Measurements from ENCODE around the gene TLK2.
A peak's percentile ranks its signal among the peaks of the same experiment; 100 is the strongest.

The TLK2 gene

DNA sequence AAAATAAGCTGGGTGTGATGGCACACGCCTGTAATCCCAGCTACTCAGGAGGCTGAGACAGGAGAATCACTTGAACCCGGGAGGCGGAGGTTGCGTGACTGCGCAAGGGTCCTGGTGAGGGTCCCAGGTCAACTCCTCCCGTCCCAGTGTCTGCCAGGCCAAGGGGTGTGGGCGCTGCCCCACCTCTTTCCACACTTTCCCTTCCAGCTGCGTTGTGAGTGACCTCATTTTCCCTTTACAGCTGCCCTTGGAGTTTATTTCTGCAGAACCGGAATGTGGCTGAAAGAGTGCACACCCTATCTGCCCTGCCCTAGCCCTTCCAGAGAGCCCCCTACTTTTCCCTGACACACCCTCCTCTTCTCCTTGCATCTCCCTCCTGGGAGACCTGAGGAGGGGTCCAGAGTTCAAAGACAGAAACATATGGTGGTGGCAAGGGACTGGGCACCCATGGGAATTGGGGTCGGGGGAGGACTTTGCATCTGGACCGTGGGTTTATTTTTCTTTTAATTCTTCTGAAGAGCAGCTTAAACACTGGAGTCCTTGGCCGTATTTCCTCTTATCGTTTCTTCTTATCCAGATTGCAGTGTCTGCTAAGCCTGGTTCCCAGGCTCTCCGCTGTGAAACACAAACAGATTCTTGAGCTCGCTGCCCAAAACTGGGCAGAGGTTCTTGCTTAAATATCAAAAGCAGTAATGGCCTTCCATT, 169.8 kb downstream of the TLK2 start:
- no peak for ATAC-seq (replicated peaks)
- Mint-ChIP-seq H3K4me1 (peaks cover 12 to 20% of the 10 kb centered on the region in 2 donors), H3K4me3 (no peak overlapping the region), H3K27me3 (no peaks in the 10 kb centered on the region), H3K9me3 (no peaks in the 10 kb centered on the region), H3K36me3 (no peaks in the 10 kb centered on the region), H3K27ac (no peak overlapping the region)
- DNase-seq: no peak

DNA sequence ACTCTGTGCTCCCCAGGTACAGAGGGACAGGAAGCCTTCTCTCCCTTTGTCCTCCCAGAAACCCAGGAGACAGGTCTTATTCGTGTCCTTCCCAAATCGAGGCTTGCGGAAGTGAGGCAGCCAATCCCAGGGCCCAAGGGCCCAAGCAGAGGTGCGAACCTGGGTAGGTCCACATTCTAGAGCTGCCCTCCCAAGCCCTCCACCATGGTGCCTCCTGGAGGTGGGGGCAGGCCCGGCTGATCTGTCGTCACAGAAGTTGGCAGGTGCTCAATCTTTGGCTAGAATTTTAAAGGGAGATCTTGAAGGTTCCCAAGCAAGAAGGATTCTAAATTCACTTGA, 170.3 kb downstream of the TLK2 start:
- no peak overlapping the region for H3K27ac Mint-ChIP-seq
- ATAC-seq (replicated peaks) (no peak), DNase-seq (no peak)
- no peak overlapping the region for H3K4me3 Mint-ChIP-seq
- H3K27me3 Mint-ChIP-seq: no peaks in the 10 kb centered on the region
- no peaks in the 10 kb centered on the region for H3K9me3 Mint-ChIP-seq
- H3K4me1 Mint-ChIP-seq: peaks cover 18 to 25% of the 10 kb centered on the region in 2 donors
- H3K36me3 Mint-ChIP-seq: no peaks in the 10 kb centered on the region

DNA sequence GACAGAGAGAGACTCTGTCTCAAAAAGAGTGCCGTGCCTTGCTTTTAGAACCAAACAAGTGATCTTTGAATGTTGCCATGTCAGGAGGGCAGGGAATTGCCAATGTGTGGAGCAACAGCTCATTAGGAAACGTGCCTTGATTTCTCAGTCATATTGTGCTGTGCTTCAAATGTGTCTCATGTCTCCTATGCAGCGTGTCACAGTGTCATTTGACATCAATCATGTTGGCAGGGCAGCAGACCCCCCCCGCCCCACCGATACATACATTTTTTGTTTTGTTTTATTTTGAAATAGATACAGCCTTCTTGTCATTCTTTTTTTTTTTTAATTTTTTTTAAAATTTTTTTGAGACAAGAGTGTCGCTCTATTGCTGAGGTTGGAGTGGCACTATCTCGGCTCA, 170.9 kb downstream of the TLK2 start:
- H3K36me3 Mint-ChIP-seq: peaks cover 0 to 3% of the 10 kb centered on the region in 2 donors
- peaks cover 0 to 4% of the 10 kb centered on the region in 2 donors for H3K27me3 Mint-ChIP-seq
- DNase-seq (no peak), ATAC-seq (replicated peaks) (no peak)
- H3K9me3 Mint-ChIP-seq: no peaks in the 10 kb centered on the region
- no peak overlapping the region for H3K4me3 Mint-ChIP-seq
- H3K4me1 Mint-ChIP-seq: peaks cover 21 to 30% of the 10 kb centered on the region in 2 donors
- no peak overlapping the region for H3K27ac Mint-ChIP-seq

DNA sequence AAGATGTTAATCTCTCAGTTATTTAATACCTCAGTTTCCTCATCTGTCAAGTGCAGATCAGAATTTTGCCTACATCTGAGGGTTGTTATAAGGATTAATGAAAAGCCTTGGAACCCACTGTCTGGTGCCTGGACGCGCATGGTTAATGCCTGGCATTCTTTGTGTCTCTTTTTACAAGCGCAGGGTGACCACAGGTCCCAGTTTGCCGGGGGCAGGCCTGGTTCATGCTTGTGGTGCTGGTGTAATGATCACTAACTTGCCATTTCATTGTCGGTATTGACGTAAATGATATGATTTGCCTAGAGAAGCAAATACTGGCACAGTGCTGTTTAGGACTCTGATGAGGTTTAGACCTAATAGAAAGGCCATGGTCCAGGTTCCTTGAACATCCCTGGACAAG, 172.0 kb downstream of the TLK2 start:
- ATAC-seq (replicated peaks): no peak
- H3K9me3 Mint-ChIP-seq: no peaks in the 10 kb centered on the region
- DNase-seq: no peak
- no peak overlapping the region for H3K4me3 Mint-ChIP-seq
- H3K4me1 Mint-ChIP-seq: peaks cover 21 to 32% of the 10 kb centered on the region in 2 donors
- H3K27ac Mint-ChIP-seq: no peak overlapping the region
- H3K36me3 Mint-ChIP-seq: peaks cover 0 to 5% of the 10 kb centered on the region in 2 donors
- peaks cover 0 to 5% of the 10 kb centered on the region in 2 donors for H3K27me3 Mint-ChIP-seq

DNA sequence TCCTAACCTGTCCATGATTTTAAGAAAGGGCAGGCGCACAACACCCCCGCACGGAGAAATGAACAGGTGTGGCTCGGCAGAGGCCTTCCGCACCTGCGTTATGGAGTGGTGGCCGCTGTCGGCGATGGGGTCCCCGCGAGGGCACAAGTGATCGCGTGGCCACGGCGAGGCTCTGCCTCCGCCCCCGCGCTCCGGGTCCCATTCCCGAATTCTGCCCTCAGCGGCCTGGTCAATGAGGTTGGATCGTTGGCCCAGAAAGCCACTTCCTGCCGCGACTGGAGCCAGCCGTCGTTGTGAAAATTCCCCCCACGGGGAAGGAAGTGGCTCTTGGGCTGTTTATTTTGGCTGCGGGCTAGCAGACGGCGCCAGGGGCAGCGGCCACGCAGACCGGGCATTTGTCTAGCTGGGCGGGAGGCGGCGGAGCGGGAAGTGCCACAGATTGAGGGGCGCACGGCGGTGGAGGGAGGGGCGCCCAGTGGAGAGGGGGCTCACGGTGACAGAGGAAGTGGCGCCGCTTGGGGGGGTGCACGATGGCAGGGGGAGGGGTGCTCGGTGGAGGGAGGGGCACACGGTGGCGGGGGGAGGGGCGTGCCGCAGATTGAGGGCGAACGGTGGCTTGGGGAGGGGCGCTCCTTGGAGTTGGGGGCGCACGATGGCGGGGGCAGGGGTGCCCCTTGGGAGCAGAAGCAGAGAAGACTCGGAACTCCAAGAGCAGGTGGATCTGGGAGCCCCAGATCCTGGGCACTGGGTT, 173.8 kb downstream of the TLK2 start:
- Mint-ChIP-seq H3K36me3 (peaks cover 0 to 5% of the 10 kb centered on the region in 2 donors), H3K4me3 (peak overlapping the region; percentile 88 to 91), H3K27me3 (peaks cover 0 to 5% of the 10 kb centered on the region in 2 donors), H3K4me1 (peaks cover 21 to 32% of the 10 kb centered on the region in 2 donors), H3K27ac (peak overlapping the region; percentile 95), H3K9me3 (no peaks in the 10 kb centered on the region)
- peak; percentile 53 for DNase-seq
- ATAC-seq (replicated peaks): peak; percentile 14

DNA sequence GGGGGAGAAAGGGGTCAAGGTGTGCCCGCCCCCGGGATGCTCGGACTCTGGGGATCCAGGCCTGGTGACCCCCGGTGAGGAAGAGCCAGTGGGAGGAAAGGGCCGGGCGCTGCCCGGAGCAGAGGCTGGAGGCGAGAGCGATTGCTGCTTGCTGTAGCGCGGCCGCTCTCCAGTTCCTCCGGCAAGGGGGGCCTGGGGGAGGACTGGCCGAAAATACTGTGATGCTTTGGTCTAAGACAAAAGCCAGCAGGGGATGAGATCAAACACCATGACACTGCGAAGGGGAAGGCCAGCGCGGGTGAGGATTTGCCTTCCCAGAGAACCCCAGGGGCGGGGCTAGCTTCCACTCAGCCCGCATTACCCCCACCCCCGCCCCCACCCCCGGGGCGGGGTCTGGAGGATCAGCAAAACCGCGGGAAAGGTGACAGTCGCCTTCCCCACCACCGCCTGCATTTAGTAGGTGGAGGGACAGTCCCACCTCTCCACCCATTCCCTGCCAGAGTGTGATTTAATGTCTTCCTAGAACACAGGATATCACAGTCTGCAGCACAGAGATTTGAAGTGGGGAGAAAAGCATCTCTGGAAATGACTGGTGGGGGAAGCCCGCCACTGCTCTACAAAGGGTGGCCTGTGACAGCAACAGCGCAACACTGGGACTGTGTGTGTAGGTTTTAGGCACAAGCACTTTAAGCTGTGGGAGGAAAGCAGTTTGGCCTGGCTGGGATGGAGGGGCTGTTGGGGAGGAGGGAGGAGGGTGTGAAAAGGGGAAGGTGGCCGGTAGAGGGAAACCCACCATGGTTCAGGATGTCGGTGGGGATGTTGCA, 174.6 kb downstream of the TLK2 start:
- DNase-seq: peak; percentile 94
- ATAC-seq (replicated peaks): peak; percentile 91
- H3K27me3 Mint-ChIP-seq: peaks cover 0 to 5% of the 10 kb centered on the region in 2 donors
- H3K9me3 Mint-ChIP-seq: no peaks in the 10 kb centered on the region
- H3K27ac Mint-ChIP-seq: peak overlapping the region; percentile 95
- H3K4me3 Mint-ChIP-seq: peak overlapping the region; percentile 88 to 91
- H3K4me1 Mint-ChIP-seq: peaks cover 21 to 32% of the 10 kb centered on the region in 2 donors
- peaks cover 0 to 5% of the 10 kb centered on the region in 2 donors for H3K36me3 Mint-ChIP-seq

DNA sequence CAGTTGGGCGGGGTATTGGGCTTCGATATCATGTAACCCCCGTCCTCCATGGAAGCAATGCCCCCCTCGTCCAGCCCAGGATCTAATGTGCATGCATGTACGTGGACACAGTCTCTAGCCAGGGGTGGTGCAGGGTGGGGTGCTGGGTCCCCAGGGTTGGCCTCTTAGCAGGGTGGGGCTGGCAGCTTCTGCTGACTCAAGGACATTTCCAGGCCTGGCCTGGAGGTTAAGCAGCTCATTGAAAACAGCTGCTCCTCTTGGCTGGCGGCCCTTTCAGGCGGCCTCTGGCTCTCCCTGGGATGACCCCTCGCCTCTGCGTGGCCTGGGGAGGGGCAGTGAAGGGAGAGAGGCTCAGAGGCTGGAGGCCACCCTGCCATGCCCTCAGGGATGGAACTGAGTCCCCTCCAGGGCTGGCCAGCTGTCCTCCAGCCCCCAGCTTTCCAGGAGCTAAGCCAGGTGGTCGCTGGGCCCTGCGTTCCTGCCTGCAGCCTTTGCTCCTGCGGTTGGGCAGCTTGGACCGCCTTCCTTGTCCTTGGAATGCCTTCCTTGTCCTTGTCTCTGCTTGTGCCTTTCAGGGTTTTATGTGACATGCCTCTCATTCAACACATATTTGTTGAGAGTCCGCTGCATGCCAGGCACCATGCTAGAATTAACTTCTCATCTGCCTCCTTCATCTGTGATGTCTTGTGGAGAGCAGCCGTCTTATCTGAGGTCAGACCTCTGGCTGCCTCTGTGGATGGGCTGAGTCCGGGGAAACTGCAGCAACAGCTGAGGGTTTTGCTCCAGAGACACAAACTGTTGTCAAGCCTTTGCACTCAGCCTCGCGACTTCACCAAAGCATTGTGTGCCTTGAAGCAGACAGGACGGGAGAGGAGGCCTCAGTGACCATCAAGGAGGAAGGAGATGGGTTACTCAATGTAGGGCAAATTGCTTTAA, 175.5 kb downstream of the TLK2 start:
- H3K27ac Mint-ChIP-seq: peak overlapping the region; percentile 69
- peaks cover 0 to 6% of the 10 kb centered on the region in 2 donors for H3K27me3 Mint-ChIP-seq
- H3K36me3 Mint-ChIP-seq: peaks cover 0 to 5% of the 10 kb centered on the region in 2 donors
- DNase-seq: peak; percentile 21
- no peaks in the 10 kb centered on the region for H3K9me3 Mint-ChIP-seq
- peak overlapping the region; percentile 88 to 91 for H3K4me3 Mint-ChIP-seq
- ATAC-seq (replicated peaks): peak; percentile 5 to 13
- H3K4me1 Mint-ChIP-seq: peaks cover 21 to 32% of the 10 kb centered on the region in 2 donors

DNA sequence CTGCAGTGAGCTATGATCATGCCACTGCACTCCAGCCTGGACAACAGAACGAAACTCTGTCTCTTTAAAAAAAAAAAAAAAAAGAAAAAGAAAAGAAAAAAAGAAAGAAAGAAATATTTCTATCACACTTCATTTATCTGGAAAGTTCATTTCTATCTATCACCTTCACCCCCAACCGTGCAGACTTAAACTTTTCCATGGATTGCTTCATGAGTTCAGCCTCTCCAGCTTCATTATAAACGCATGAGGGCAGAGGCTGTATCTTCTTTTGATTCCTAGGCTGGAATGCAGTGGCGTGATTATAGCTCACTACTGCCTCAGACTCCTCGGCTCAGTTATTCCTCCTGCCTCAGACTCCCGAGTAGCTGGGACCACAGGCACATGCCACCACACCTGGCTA, 177.0 kb downstream of the TLK2 start:
- Mint-ChIP-seq H3K9me3 (peaks cover 5 to 7% of the 10 kb centered on the region in 2 donors), H3K4me3 (no peak overlapping the region), H3K27ac (no peak overlapping the region), H3K27me3 (peaks cover 0 to 9% of the 10 kb centered on the region in 2 donors), H3K4me1 (peaks cover 21 to 32% of the 10 kb centered on the region in 2 donors), H3K36me3 (peaks cover 5 to 6% of the 10 kb centered on the region in 2 donors)
- no peak for DNase-seq
- ATAC-seq (replicated peaks): no peak

DNA sequence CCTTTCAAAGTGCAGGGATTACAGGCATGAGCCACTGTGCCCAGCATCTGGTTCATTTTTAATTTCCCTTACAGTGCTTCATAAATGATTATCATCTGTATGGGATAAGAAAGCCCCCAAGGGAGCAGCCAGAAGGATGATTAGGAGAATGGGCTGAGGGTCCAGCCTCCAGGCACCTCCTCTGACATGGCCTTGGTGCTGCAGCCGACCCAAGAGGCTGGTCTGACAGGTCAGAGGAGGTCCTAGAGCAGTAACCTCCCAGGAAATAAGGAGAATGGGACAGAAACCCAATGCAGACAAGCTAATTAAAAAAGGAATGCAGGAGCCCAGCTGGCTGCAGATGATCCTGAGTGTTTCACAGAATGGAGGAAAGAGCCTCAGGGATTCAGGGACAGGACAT, 177.8 kb downstream of the TLK2 start:
- peaks cover 7 to 11% of the 10 kb centered on the region in 2 donors for H3K36me3 Mint-ChIP-seq
- no peak for DNase-seq
- no peak overlapping the region for H3K4me3 Mint-ChIP-seq
- H3K4me1 Mint-ChIP-seq: peaks cover 21 to 31% of the 10 kb centered on the region in 2 donors
- no peak overlapping the region for H3K27ac Mint-ChIP-seq
- H3K27me3 Mint-ChIP-seq: peaks cover 0 to 9% of the 10 kb centered on the region in 2 donors
- H3K9me3 Mint-ChIP-seq: peaks cover 11 to 15% of the 10 kb centered on the region in 2 donors
- ATAC-seq (replicated peaks): no peak

DNA sequence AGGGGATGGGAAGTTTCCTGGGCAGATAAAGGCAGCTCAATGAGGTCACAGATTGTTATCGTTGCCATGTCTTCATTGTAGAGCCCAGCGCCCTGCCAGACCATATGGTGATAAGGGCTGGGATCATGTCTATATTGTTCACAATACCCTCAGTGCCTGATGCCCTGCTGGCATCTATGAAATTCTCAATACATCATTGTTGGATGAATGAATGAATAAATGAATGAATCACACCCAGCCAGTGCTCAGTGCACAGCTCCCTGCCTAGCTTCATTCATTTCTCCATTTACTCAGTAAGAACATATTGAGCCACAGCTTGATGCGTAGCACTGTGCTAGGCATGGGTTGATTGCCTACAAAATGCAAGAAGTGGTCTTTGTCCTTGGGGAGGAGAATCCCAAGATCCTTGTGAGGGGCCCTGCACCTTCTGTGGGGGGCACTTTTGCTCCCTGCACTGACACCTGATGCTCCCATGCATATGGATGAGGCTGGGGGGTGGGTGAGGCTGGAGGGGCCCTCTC, 178.6 kb downstream of the TLK2 start:
- ATAC-seq (replicated peaks): no peak
- peaks cover 8 to 13% of the 10 kb centered on the region in 2 donors for H3K36me3 Mint-ChIP-seq
- no peak for DNase-seq
- H3K4me3 Mint-ChIP-seq: no peak overlapping the region
- peak overlapping the region; percentile 11 for H3K27ac Mint-ChIP-seq
- H3K4me1 Mint-ChIP-seq: peaks cover 19 to 23% of the 10 kb centered on the region in 2 donors
- H3K9me3 Mint-ChIP-seq: peaks cover 13 to 16% of the 10 kb centered on the region in 2 donors
- peaks cover 0 to 9% of the 10 kb centered on the region in 2 donors for H3K27me3 Mint-ChIP-seq

DNA sequence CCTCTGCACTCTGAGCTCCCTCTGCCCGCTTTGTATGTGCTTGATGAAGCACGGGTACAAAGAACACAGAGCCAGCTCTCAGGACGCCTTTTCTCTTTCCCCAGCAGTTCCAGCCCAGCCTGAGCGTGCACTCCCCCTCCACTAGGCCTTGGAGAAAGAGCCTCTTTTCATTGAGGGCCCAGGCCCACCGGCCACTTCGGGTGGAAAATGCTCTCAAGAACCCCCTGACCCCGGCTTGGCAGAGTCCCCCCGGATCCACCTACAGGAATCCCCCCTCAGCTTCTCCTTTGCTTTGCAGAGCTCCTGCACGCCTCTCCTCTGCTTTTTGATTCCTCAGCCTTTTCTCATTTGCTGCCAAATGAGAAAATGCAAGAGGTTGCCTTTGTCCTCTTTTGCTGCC, 179.1 kb downstream of the TLK2 start:
- DNase-seq: no peak
- H3K4me3 Mint-ChIP-seq: no peak overlapping the region
- no peak for ATAC-seq (replicated peaks)
- no peak overlapping the region for H3K27ac Mint-ChIP-seq
- H3K27me3 Mint-ChIP-seq: peaks cover 0 to 13% of the 10 kb centered on the region in 2 donors
- H3K9me3 Mint-ChIP-seq: peaks cover 14 to 16% of the 10 kb centered on the region in 2 donors
- peaks cover 8 to 13% of the 10 kb centered on the region in 2 donors for H3K36me3 Mint-ChIP-seq
- peaks cover 15 to 19% of the 10 kb centered on the region in 2 donors for H3K4me1 Mint-ChIP-seq

DNA sequence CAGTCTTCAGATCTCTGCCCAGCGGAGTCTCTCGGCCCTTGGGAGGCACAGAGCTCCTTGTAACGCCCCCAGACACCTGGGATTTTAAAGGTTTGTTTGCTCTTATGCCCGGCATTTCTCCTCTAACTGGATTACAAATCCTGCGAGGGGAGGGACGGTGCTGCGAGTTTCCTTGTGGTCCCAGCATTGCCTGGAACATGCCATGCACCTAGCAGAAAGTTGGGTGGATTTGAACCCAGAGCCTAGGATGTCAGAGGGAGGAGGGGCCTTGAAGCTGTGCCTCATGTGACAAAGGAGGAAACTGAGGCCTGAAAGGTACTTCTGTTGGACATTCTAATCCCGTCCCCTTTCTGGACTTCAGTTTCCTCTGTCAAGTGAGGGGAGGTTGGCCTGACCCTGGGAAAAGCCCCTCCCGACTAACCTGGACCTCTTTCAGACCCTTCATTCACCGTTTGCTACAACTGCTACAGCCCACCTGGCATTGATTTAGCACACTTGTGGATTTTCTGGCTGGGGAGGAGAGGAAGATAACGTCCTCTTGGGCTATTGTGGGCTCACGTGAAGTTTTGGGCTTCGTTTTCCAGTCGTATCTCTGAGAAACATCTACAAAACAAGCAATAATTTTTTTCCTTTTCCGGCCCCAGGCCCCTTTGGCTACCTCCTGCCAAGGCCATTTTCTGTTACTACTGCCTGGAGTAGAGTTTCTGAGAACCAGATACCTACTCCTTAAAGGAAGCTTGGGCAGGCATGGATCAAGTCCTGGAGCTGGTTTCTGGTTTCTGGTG, 179.7 kb downstream of the TLK2 start:
- no peak overlapping the region for H3K4me3 Mint-ChIP-seq
- H3K27ac Mint-ChIP-seq: no peak overlapping the region
- peaks cover 0 to 15% of the 10 kb centered on the region in 2 donors for H3K27me3 Mint-ChIP-seq
- H3K9me3 Mint-ChIP-seq: peaks cover 14 to 16% of the 10 kb centered on the region in 2 donors
- ATAC-seq (replicated peaks) (no peak), DNase-seq (no peak)
- H3K4me1 Mint-ChIP-seq: peaks cover 10 to 12% of the 10 kb centered on the region in 2 donors
- peaks cover 8 to 13% of the 10 kb centered on the region in 2 donors for H3K36me3 Mint-ChIP-seq
